Measurements from ENCODE around the gene EFCAB10.

Gene EFCAB10

DNA sequence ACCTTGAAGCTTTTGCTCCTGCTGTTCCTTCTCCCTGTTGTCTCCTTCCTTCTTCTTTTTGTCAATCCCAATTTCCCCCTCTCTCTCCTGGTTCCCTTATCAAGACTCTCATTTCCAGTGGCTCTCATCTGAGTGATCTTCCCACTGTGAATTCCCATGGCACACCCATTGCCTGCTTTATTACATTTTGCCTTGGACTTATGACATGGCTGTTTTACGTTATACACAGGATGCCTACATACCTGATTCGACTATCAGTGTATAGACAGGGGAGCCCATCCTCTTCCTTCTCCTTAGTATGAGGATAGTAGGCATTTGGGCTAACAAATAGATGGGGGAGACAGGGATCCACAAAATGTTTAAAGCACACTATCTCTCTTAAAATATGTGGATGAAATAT is 39.9 kb upstream of the EFCAB10 start:
- H3K4me3 ChIP-seq (ENCODE audit: low read depth, low read length): no peak overlapping the region
- TF ChIP-seq, protein P1, sequence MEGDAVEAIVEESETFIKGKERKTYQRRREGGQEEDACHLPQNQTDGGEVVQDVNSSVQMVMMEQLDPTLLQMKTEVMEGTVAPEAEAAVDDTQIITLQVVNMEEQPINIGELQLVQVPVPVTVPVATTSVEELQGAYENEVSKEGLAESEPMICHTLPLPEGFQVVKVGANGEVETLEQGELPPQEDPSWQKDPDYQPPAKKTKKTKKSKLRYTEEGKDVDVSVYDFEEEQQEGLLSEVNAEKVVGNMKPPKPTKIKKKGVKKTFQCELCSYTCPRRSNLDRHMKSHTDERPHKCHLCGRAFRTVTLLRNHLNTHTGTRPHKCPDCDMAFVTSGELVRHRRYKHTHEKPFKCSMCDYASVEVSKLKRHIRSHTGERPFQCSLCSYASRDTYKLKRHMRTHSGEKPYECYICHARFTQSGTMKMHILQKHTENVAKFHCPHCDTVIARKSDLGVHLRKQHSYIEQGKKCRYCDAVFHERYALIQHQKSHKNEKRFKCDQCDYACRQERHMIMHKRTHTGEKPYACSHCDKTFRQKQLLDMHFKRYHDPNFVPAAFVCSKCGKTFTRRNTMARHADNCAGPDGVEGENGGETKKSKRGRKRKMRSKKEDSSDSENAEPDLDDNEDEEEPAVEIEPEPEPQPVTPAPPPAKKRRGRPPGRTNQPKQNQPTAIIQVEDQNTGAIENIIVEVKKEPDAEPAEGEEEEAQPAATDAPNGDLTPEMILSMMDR (IDR thresholded peaks at IDR 0.05; ENCODE audit: borderline replicate concordance, insufficient read depth, low read depth, low read length): no peak

- no peak overlapping the region for H3K4me3 ChIP-seq (ENCODE audit: low read depth, low read length)
- TF ChIP-seq, protein P1 (IDR thresholded peaks at IDR 0.05; ENCODE audit: borderline replicate concordance, insufficient read depth, low read depth, low read length): no peak
These were observed 38.3 kb upstream of the EFCAB10 start for GRCh38 chr7:105619590-105619989.

DNA sequence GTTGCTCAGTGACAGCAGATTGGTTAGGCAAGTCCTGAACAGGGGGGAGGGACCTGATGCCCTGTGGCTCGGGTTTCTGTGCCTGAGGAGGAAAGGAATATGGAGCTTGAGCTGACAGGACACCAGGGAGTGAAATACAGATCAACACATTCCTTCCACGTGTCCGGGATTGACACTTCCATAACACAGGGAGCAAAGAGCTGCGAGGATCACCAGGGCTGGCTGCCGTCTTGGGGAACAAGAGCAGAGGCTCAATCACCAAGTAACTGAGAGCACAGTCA is 36.7 kb upstream of the EFCAB10 start:
- TF ChIP-seq, protein P1 (IDR thresholded peaks at IDR 0.05; ENCODE audit: borderline replicate concordance, insufficient read depth, low read depth, low read length): no peak
- no peak overlapping the region for H3K4me3 ChIP-seq (ENCODE audit: low read depth, low read length)

- H3K4me3 ChIP-seq (ENCODE audit: low read depth, low read length): no peak overlapping the region
- TF ChIP-seq, protein P1 (IDR thresholded peaks at IDR 0.05; ENCODE audit: borderline replicate concordance, insufficient read depth, low read depth, low read length): no peak
These were observed 36.2 kb upstream of the EFCAB10 start for GRCh38 chr7:105617280-105618015.

DNA sequence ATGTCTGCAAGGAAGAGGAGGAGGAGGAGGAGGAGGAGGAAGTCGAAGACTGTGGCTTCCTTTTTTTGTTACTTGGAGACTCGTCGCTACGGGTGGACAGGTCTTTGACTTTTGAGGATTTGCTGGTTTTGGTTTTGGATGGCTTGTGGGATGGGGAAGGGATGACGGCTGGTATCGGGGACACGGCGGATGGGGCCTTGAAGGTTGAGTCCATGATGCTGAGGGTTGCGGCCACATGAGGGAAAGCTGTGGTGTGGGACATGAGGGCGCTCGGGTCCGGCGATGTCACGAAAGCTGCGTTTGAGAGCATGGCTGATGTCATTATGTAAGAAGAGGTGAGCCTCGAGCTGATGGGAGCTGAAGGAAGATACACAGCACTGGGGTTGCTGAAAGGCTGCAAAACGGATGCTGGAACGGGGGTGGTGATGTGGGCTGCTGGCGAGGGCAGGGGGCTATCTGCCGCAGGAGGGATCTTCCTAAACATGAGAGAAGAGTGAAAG is 33.1 kb upstream of the EFCAB10 start:
- TF ChIP-seq, protein P1 (IDR thresholded peaks at IDR 0.05; ENCODE audit: borderline replicate concordance, insufficient read depth, low read depth, low read length): no peak
- H3K4me3 ChIP-seq (ENCODE audit: low read depth, low read length): no peak overlapping the region

DNA sequence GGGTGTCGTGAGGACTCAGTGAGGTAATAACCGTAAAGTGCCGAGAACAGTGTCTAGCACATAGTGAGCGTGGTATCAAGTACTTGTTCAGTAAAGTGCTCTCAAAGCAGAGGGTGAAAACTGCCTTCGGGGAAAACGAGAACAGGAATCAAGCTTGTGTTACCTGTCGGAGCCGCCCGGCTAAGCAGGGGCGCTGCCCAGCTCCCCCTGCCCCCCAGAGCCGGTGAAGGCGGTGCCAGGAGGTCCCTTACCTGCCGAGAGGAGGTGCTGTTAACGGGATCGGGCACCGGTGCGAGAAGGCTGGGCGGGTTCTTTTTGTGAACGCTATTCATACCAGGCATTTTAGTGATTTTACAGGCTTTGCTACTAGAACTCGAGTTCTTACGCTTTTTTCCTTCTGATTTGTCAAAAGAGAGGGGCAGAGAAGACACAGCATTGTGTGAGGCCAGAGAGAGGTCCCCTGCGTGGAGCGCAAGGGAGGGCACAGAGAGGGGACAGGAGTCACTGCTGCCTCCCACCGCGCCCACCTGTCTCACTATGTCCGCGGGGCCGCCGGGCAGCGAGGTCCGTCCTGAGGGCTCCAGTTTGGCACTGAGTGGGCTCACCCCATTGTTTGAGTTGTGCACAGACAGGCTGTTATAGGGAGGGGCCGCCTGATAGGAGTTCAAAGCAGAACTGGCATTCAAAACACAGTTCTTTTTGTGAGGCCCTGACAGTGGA is 32.5 kb upstream of the EFCAB10 start:
- TF ChIP-seq, protein P1 (IDR thresholded peaks at IDR 0.05; ENCODE audit: borderline replicate concordance, insufficient read depth, low read depth, low read length): no peak
- H3K4me3 ChIP-seq (ENCODE audit: low read depth, low read length): no peak overlapping the region

- TF ChIP-seq, protein P1 (IDR thresholded peaks at IDR 0.05; ENCODE audit: borderline replicate concordance, insufficient read depth, low read depth, low read length): no peak
- no peak overlapping the region for H3K4me3 ChIP-seq (ENCODE audit: low read depth, low read length)
These were observed 31.5 kb upstream of the EFCAB10 start for GRCh38 chr7:105612806-105613205.

All from GM12875 (cell line).